Measurements from ENCODE around the gene NELL2. TPM values are rescaled to one million over a fixed set of nuclear protein-coding genes. Genes with fewer than 3 reads are reported as not detected.

The NELL2 gene
- total RNA-seq, 1 donor from 2014 or later: 2.1 TPM

Other genes starting within 250 kb of the NELL2 start
- gene DBX2, start 174.8 kb upstream of the NELL2 start, total RNA-seq: not detected in 3 replicates

All from mesothelial cell of epicardium (in vitro differentiated cells).